ENCODE results near the gene POLR1D. TPM values are rescaled to one million over a fixed set of nuclear protein-coding genes. Genes with fewer than 3 reads are reported as not detected.

Gene POLR1D
- total and polyA plus RNA-seq, 3 donors from 2014 or later = 126 to 180 (median 136) TPM

DNA sequence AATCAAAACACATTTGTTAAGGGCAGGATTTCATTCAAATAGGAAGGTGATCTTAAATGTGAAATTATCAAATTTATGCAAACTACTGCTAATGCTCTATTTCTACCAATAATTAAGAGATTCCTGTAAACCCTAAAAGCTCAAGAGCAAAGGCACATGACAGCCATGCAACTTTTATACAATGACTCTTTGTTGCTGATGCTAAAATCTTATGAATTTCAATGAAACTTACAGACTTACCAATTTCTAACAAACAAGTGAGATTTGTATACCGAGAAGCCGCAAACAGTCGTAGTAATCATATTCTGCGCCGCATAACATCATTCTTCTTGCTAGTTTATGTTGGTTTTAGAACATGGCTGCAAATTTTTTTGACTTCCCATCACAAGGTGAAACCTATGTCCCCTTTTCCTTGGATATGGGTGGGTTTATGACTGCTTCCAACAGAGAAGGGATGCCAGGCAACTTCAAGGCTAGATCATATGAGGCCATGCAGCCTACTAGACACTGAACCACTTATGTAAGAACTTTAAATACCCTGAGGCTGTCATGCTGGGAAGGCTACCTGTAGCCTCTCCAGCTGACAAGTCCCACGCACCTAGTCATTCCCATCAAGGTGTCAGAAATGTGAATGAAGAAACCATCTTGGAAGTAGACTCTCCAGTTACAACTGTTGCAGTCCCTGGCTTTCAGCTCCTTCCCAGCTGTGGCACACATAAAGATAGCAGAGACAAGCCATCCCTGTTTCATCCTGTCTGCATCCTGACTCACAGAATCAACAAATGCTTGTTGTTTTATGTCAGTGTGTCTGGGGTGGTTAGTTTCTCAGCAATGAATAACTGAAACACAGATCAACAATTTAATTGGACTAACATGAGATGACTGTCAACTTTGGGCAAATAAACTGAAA is 43.3 kb upstream of the POLR1D start:
- Histone ChIP-seq H3K27me3 (no peaks in the 10 kb centered on the region), H3K4me1 (peaks cover 3% of the 10 kb centered on the region), H3K27ac (no peak overlapping the region), H3K36me3 (ENCODE audit: low read depth, missing control alignments) (no peaks in the 10 kb centered on the region), H3K4me3 (no peak overlapping the region), H3K9me3 (no peaks in the 10 kb centered on the region)
- WGBS, 2 donors = 83 to 88% methylated on average over 6 of the region's 6 CpGs
- intact Hi-C loops (cut with DNase I; ENCODE audit: low total_unique reads) = no loop called here
- TF ChIP-seq POLR2A (IDR thresholded peaks at IDR 0.05) = no peak
- TF ChIP-seq, protein P1, sequence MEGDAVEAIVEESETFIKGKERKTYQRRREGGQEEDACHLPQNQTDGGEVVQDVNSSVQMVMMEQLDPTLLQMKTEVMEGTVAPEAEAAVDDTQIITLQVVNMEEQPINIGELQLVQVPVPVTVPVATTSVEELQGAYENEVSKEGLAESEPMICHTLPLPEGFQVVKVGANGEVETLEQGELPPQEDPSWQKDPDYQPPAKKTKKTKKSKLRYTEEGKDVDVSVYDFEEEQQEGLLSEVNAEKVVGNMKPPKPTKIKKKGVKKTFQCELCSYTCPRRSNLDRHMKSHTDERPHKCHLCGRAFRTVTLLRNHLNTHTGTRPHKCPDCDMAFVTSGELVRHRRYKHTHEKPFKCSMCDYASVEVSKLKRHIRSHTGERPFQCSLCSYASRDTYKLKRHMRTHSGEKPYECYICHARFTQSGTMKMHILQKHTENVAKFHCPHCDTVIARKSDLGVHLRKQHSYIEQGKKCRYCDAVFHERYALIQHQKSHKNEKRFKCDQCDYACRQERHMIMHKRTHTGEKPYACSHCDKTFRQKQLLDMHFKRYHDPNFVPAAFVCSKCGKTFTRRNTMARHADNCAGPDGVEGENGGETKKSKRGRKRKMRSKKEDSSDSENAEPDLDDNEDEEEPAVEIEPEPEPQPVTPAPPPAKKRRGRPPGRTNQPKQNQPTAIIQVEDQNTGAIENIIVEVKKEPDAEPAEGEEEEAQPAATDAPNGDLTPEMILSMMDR (IDR thresholded peaks at IDR 0.05) = no peak
- DNase-seq = no peak

DNA sequence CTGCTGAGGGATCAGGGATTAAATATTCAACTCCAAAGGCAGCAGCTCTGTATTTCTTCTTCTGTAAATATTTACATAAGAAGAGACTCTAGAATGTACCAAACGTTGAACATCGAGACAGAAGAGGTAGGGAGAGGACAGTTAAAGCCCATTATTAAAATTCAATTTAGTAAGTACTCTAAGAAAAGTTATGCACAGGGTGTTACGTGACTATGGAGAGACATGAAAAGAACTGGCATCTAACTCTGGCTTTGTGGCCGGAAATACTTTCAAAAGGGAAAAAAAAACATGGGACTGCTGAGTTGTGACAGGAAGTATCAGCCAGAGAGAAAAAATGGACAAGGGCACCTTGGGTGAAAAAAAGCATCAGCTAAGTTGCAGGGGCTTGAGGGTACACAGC is 38.0 kb upstream of the POLR1D start:
- H3K9me3 ChIP-seq = no peaks in the 10 kb centered on the region
- no peaks in the 10 kb centered on the region for H3K36me3 ChIP-seq (ENCODE audit: low read depth, missing control alignments)
- H3K4me3 ChIP-seq = no peak overlapping the region
- TF ChIP-seq, protein P1 (IDR thresholded peaks at IDR 0.05) = no peak
- no peak for TF ChIP-seq POLR2A (IDR thresholded peaks at IDR 0.05)
- intact Hi-C loops (cut with DNase I; ENCODE audit: low total_unique reads) = no loop called here
- H3K4me1 ChIP-seq = no peaks in the 10 kb centered on the region
- H3K27ac ChIP-seq = no peak overlapping the region
- 53 to 64% methylated on average over 4 of the region's 4 CpGs for WGBS, 2 donors
- DNase-seq = no peak
- no peaks in the 10 kb centered on the region for H3K27me3 ChIP-seq

DNA sequence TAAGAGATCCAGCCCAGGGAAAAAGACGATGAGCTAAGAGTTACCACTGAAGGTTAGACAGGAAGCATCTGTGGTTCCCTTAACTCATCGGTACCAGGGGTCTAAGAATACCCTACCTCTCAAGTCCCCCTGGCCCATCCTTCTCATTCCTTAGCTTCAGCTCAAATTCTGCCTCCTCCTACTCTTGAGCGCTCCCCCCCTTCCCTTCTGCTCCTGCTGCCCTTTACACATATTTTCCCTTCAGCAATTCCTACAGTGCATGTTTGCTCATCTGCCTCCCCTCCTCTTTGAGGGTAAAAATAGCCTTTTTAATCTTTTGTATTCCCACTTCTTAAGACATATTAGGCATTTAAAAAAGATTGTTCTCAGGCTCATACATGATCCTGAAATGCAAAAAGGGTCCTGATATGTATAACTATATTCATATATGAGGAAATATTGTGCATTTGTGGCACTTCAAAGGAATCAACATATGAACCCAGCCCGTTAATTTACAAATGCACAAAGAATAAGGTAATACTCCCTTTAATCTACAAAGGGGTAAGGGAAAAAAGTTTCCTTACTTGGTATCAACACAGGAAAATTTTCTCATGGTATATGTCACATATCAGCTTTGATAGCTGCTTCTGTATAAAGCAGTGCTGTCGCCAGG is 34.5 kb upstream of the POLR1D start:
- TF ChIP-seq POLR2A (IDR thresholded peaks at IDR 0.05) = no peak
- TF ChIP-seq, protein P1 (IDR thresholded peaks at IDR 0.05) = no peak
- H3K27me3 ChIP-seq = no peaks in the 10 kb centered on the region
- intact Hi-C loops (cut with DNase I; ENCODE audit: low total_unique reads) = no loop called here
- H3K27ac ChIP-seq = no peak overlapping the region
- H3K36me3 ChIP-seq (ENCODE audit: low read depth, missing control alignments) = no peaks in the 10 kb centered on the region
- peaks cover 13% of the 10 kb centered on the region for H3K4me1 ChIP-seq
- no peak for DNase-seq
- WGBS, 2 donors = 68 to 74% methylated on average over 5 of the region's 5 CpGs
- no peaks in the 10 kb centered on the region for H3K9me3 ChIP-seq
- no peak overlapping the region for H3K4me3 ChIP-seq

DNA sequence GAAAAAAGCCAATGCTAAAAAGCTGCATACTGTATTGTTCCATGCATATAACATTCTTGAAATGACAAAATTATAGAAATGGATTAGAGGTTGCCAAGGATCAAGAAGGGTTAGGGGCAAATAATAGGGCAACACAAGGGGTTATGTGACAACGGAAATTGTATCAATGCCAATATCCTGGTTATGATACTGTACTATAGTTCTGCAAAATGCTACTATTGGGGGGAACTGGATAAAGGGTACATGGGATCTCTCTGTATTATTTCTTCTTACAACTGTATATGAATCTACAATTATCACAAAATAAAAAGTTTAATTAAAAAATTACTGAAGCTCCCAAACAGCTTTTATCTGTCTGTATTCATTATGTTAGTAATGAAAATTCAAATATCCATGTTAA is 33.3 kb upstream of the POLR1D start:
- no peak for DNase-seq
- no peak overlapping the region for H3K27ac ChIP-seq
- intact Hi-C loops (cut with DNase I; ENCODE audit: low total_unique reads) = no loop called here
- WGBS, 2 donors = 100% methylated on average over 1 of the region's 1 CpG
- no peak for TF ChIP-seq POLR2A (IDR thresholded peaks at IDR 0.05)
- TF ChIP-seq, protein P1 (IDR thresholded peaks at IDR 0.05) = no peak
- H3K36me3 ChIP-seq (ENCODE audit: low read depth, missing control alignments) = no peaks in the 10 kb centered on the region
- no peaks in the 10 kb centered on the region for H3K27me3 ChIP-seq
- no peak overlapping the region for H3K4me3 ChIP-seq
- peaks cover 23% of the 10 kb centered on the region for H3K4me1 ChIP-seq
- H3K9me3 ChIP-seq = no peaks in the 10 kb centered on the region
